Measurements from ENCODE around the gene DCBLD2.

DCBLD2 gene

GRCh38 chr3:98754483-98754882 lies 147.0 kb downstream of the DCBLD2 start:
- Histone ChIP-seq H3K36me3 (no peaks in the 10 kb centered on the region), H3K27ac (no peak overlapping the region), H3K9me3 (no peaks in the 10 kb centered on the region), H3K4me1 (ENCODE audit: control insufficient read depth in 1 of 2, insufficient read depth in 1 of 2, low read depth in 1 of 2, low read length in 1 of 2) (no peaks in the 10 kb centered on the region), H3K4me3 (ENCODE audit: low read depth in 1 of 2, low read length in 1 of 2) (no peak overlapping the region), H3K27me3 (no peaks in the 10 kb centered on the region)
- no peak for TF ChIP-seq CTCF (IDR thresholded peaks at IDR 0.05)

- Histone ChIP-seq H3K4me1 (ENCODE audit: control insufficient read depth in 1 of 2, insufficient read depth in 1 of 2, low read depth in 1 of 2, low read length in 1 of 2) (no peaks in the 10 kb centered on the region), H3K9me3 (no peaks in the 10 kb centered on the region), H3K27me3 (no peaks in the 10 kb centered on the region), H3K4me3 (ENCODE audit: low read depth in 1 of 2, low read length in 1 of 2) (no peak overlapping the region), H3K27ac (no peak overlapping the region), H3K36me3 (no peaks in the 10 kb centered on the region)
- TF ChIP-seq CTCF (IDR thresholded peaks at IDR 0.05), result no peak
These were observed 151.1 kb downstream of the DCBLD2 start for GRCh38 chr3:98750276-98750919.

- TF ChIP-seq CTCF (IDR thresholded peaks at IDR 0.05), result no peak
- no peaks in the 10 kb centered on the region for H3K4me1 ChIP-seq (ENCODE audit: control insufficient read depth in 1 of 2, insufficient read depth in 1 of 2, low read depth in 1 of 2, low read length in 1 of 2)
- H3K27me3 ChIP-seq, result no peaks in the 10 kb centered on the region
- H3K36me3 ChIP-seq, result no peaks in the 10 kb centered on the region
- H3K4me3 ChIP-seq (ENCODE audit: low read depth in 1 of 2, low read length in 1 of 2), result no peak overlapping the region
- H3K27ac ChIP-seq, result no peak overlapping the region
- no peaks in the 10 kb centered on the region for H3K9me3 ChIP-seq
These were observed 154.6 kb downstream of the DCBLD2 start for GRCh38 chr3:98746882-98747281.

DNA sequence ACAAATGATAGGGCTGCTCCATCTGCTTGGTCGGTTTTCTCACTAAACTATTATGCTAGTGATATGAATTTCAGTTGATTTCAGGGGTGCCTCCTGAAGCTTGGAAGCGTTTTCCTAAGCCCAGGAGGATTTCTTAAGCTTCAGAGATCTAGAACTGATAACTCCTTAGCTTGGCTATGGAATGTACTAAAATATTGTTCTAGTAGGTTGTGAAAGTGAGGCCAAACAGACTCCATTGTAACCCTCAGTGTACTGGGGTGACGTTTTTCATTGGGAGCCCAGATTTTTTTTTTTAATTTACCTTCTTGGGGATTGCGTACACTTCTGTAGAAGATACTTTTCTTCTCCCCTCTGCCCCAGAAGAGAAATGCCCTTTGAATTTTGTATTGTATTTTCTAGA lies 155.4 kb downstream of the DCBLD2 start:
- Histone ChIP-seq H3K4me3 (ENCODE audit: low read depth in 1 of 2, low read length in 1 of 2) (no peak overlapping the region), H3K27me3 (no peaks in the 10 kb centered on the region), H3K36me3 (no peaks in the 10 kb centered on the region), H3K4me1 (ENCODE audit: control insufficient read depth in 1 of 2, insufficient read depth in 1 of 2, low read depth in 1 of 2, low read length in 1 of 2) (no peaks in the 10 kb centered on the region), H3K9me3 (no peaks in the 10 kb centered on the region), H3K27ac (no peak overlapping the region)
- no peak for TF ChIP-seq CTCF (IDR thresholded peaks at IDR 0.05)
